HCT116 (cell line): ENCODE data around the gene BICD1. TPM values are rescaled to one million over a fixed set of nuclear protein-coding genes. Genes with fewer than 3 reads are reported as not detected.

Experiments used
- ATAC-seq: fragments of 200-7000 bp; cut with Tn5 transposase; 2 replicates; pipeline ENCODE4 v1.9.1; 2020; ENCODE audit warnings: mild to moderate bottlenecking, moderate library complexity
- BruUV-seq: library from RNA; stranded (reverse); fragments of 400-500 nt; replicated peaks from 2 replicates; lab custom pipeline; 2021; lab: Mats Ljungman, UMichigan
- CTCF ChIA-PET: fragments of 300-600 bp; sonication (Branson Sonifier 250); formaldehyde crosslinking; loops from one replicate; lab custom pipeline; 2021; ENCODE audit warnings: antibody characterized with exemption; lab: Charles Lee
- POLR2A ChIA-PET: fragments of 300-600, 350-600 bp; sonication (Branson Sonifier 250); formaldehyde crosslinking; loops from one replicate; lab custom pipeline; 2021; ENCODE audit warnings: antibody characterized with exemption; lab: Charles Lee
- RAD21 ChIA-PET, 2 experiments: fragments of 300-600 bp; sonication (Branson Sonifier 250); formaldehyde crosslinking; loops; one replicate each; lab custom pipeline; 2023; ENCODE audit warnings: low total read pairs in 2 of 2; ENCODE audit not compliant: uncharacterized antibody in 2 of 2, unreplicated experiment in 2 of 2, low non-redundant PET in 1 of 2; lab: Charles Lee
- DNase-seq: peaks from one replicate; pipeline ENCODE4 v3.0.0-alpha.2; 2010; ENCODE audit warnings: low read depth, low spot score
- H2AFZ ChIP-seq: fragments of 200-600 bp; shearing (Covaris generic), sonication (generic); 2 replicates; pipeline ENCODE4 v1.6.1; 2017; ENCODE audit warnings: low read depth, mixed run types, mixed read lengths, antibody characterized with exemption, low read length; ENCODE audit not compliant: poor library complexity, severe bottlenecking
- H3K27ac ChIP-seq: 2 replicates; pipeline ENCODE4 v1.5.1; 2012; ENCODE audit warnings: low read depth, low read length
- H3K27me3 ChIP-seq: fragments of 200-600 bp; sonication (generic); 2 replicates; pipeline ENCODE4 v1.6.1; 2016; ENCODE audit warnings: mixed run types, low read length, mixed read lengths; ENCODE audit not compliant: insufficient read depth
- H3K36me3 ChIP-seq, 2 experiments: fragments of 200-500 bp in 1 of 2; fragments of 200-600 bp in 1 of 2; sonication (Bioruptor generic) in 1 of 2; sonication (generic) in 1 of 2; 2 replicates each; pipeline versions ENCODE4 v1.5.1 to v1.6.1; 2014 to 2016; ENCODE audit warnings: low read length in 2 of 2, inconsistent platforms in 1 of 2, mixed read lengths in 1 of 2, mixed run types in 1 of 2; ENCODE audit not compliant: insufficient read depth in 2 of 2, control insufficient read depth in 1 of 2
- H3K4me1 ChIP-seq, 2 experiments: fragments of 200-600 bp in 1 of 2; sonication (generic) in 1 of 2; 2 replicates each; pipeline versions ENCODE4 v1.5.1 to v1.6.1; 2012 to 2017; ENCODE audit warnings: low read length in 2 of 2, inconsistent platforms in 1 of 2, mild to moderate bottlenecking in 1 of 2, mixed read lengths in 1 of 2, mixed run types in 1 of 2, moderate library complexity in 1 of 2; ENCODE audit not compliant: insufficient read depth in 2 of 2, control insufficient read depth in 1 of 2
- H3K4me2 ChIP-seq: fragments of 200-600 bp; sonication (generic); 2 replicates; pipeline ENCODE4 v1.6.1; 2017; ENCODE audit warnings: mixed run types, low read length, mixed read lengths
- H3K4me3 ChIP-seq, 2 experiments: fragments of 200-600 bp in 1 of 2; sonication (generic) in 1 of 2; replicated peaks in 1 of 2; 2 replicates each; pipeline ENCODE4 v1.5.1; 2011 to 2016; ENCODE audit warnings: low read length in 2 of 2, control low read depth in 1 of 2, low read depth in 1 of 2, mild to moderate bottlenecking in 1 of 2, mixed read lengths in 1 of 2, mixed run types in 1 of 2
- H3K79me2 ChIP-seq: fragments of 200-600 bp; sonication (generic); 2 replicates; pipeline ENCODE4 v1.6.1; 2017; ENCODE audit warnings: mild to moderate bottlenecking, mixed run types, low read length, moderate library complexity, mixed read lengths; ENCODE audit not compliant: insufficient read depth
- H3K9ac ChIP-seq: fragments of 200-600 bp; sonication (generic); 2 replicates; pipeline ENCODE4 v1.6.1; 2016; ENCODE audit warnings: low read length, mixed read lengths
- H3K9me2 ChIP-seq: fragments of 200-600 bp; sonication (generic), shearing (Covaris generic); 2 replicates; pipeline ENCODE4 v1.6.1; 2017; ENCODE audit warnings: mixed run types, mild to moderate bottlenecking, moderate library complexity; ENCODE audit not compliant: insufficient read depth
- H3K9me3 ChIP-seq, 2 experiments: fragments of 200-500 bp in 1 of 2; fragments of 200-600 bp in 1 of 2; sonication (Bioruptor generic) in 1 of 2; sonication (generic) in 1 of 2; 2 replicates each; pipeline ENCODE4 v1.6.1; 2014 to 2017; ENCODE audit warnings: low read length in 2 of 2, mixed read lengths in 2 of 2, inconsistent platforms in 1 of 2, low read depth in 1 of 2, mild to moderate bottlenecking in 1 of 2, mixed run types in 1 of 2, moderate library complexity in 1 of 2; ENCODE audit not compliant: control insufficient read depth in 1 of 2, insufficient read depth in 1 of 2
- H4K20me1 ChIP-seq: fragments of 200-600 bp; sonication (generic), shearing (Covaris generic); 2 replicates; pipeline ENCODE4 v1.6.1; 2017; ENCODE audit warnings: mixed run types, mild to moderate bottlenecking, moderate library complexity; ENCODE audit not compliant: insufficient read depth
- ATF3 ChIP-seq: IDR thresholded peaks from 2 replicates; pipeline ENCODE4 v1.6.1; 2012
- CEBPB ChIP-seq: IDR thresholded peaks from 2 replicates; pipeline ENCODE4 v1.6.1; 2012; ENCODE audit warnings: low read depth
- CTCF ChIP-seq, 3 experiments: fragments of 200-600 bp in 1 of 3; sonication (generic) in 1 of 3; IDR thresholded peaks in 2 of 3; conservative IDR thresholded peaks in 1 of 3; 2 replicates each; pipeline ENCODE4 v1.5.1; 2012 to 2017; ENCODE audit warnings: low read depth in 2 of 3, low read length in 2 of 3, antibody characterized with exemption in 1 of 3, borderline replicate concordance in 1 of 3, control low read depth in 1 of 3, mild to moderate bottlenecking in 1 of 3, mixed read lengths in 1 of 3, mixed run types in 1 of 3, moderate library complexity in 1 of 3; ENCODE audit not compliant: insufficient read depth in 1 of 3
- EGR1 ChIP-seq: IDR thresholded peaks from 2 replicates; pipeline ENCODE4 v1.6.1; 2012; ENCODE audit warnings: low read depth
- ELF1 ChIP-seq: IDR thresholded peaks from 2 replicates; pipeline ENCODE4 v1.6.1; 2012; ENCODE audit warnings: low read depth, borderline replicate concordance
- EZH2 ChIP-seq: fragments of 200-600 bp; sonication (generic); IDR thresholded peaks from 2 replicates; pipeline ENCODE4 v1.6.1; 2017; ENCODE audit warnings: antibody characterized with exemption, mixed run types
- EZH2phosphoT487 ChIP-seq: fragments of 200-600 bp; IDR thresholded peaks from 2 replicates; pipeline ENCODE4 v1.6.1; 2018; ENCODE audit warnings: antibody characterized with exemption, borderline replicate concordance
- FOSL1 ChIP-seq: IDR thresholded peaks from 2 replicates; pipeline ENCODE4 v1.6.1; 2012; ENCODE audit warnings: low read depth
- MAX ChIP-seq: IDR thresholded peaks from 2 replicates; pipeline ENCODE4 v1.6.1; 2012
- POLR2A ChIP-seq: IDR thresholded peaks from 2 replicates; pipeline ENCODE4 v1.7.0; 2011; ENCODE audit warnings: borderline replicate concordance; ENCODE audit not compliant: insufficient read depth, insufficient read length; ENCODE audit errors: extremely low read depth
- POLR2AphosphoS5 ChIP-seq: IDR thresholded peaks from 2 replicates; pipeline ENCODE4 v1.6.1; 2011; ENCODE audit warnings: mild to moderate bottlenecking, low read depth, low read length, moderate library complexity
- RAD21 ChIP-seq: IDR thresholded peaks from 2 replicates; pipeline ENCODE4 v1.6.1; 2012; ENCODE audit warnings: low read depth, mild to moderate bottlenecking
- SIN3A ChIP-seq: IDR thresholded peaks from 2 replicates; pipeline ENCODE4 v1.6.1; 2012; ENCODE audit warnings: low read depth
- SP1 ChIP-seq: IDR thresholded peaks from 2 replicates; pipeline ENCODE4 v1.6.1; 2012; ENCODE audit warnings: low read depth
- YY1 ChIP-seq: IDR thresholded peaks from 2 replicates; pipeline ENCODE4 v1.6.1; 2011; ENCODE audit warnings: low read length, low read depth, moderate library complexity, mild to moderate bottlenecking; ENCODE audit not compliant: insufficient replicate concordance; ENCODE audit errors: extremely low read depth
- ZBTB33 ChIP-seq: IDR thresholded peaks from 2 replicates; pipeline ENCODE4 v1.6.1; 2011; ENCODE audit warnings: mild to moderate bottlenecking, low read length, moderate library complexity; ENCODE audit not compliant: insufficient replicate concordance; ENCODE audit errors: extremely low read depth
- ZFX ChIP-seq: fragments of 450-650 bp; IDR thresholded peaks from 2 replicates; pipeline ENCODE4 v1.6.1; 2017
- ZNF274 ChIP-seq: fragments of 200-500 bp; sonication (Bioruptor generic); IDR thresholded peaks from 2 replicates; pipeline ENCODE4 v1.6.1; 2014; ENCODE audit warnings: mild to moderate bottlenecking, low read depth, low read length, inconsistent platforms
- intact Hi-C: fragments of 100-400 bp; cut with micrococcal nuclease; formaldehyde crosslinking; loops from 2 replicates; pipeline ENCODE4 v1.10.0; 2022
- total RNA-seq: library from RNA; stranded (reverse); gene quantifications from one replicate; pipeline ENCODE4 v1.2.1, GENCODE V29; 2021; ENCODE audit not compliant: unreplicated experiment
- TF ChIP-seq, protein P1 (sequence below): IDR thresholded peaks from 2 replicates; pipeline ENCODE4 v1.6.1; 2012; ENCODE audit warnings: low read depth

BICD1 gene
- total RNA-seq, 1 experiment from 2014 or later, result 32.5 TPM

DNA sequence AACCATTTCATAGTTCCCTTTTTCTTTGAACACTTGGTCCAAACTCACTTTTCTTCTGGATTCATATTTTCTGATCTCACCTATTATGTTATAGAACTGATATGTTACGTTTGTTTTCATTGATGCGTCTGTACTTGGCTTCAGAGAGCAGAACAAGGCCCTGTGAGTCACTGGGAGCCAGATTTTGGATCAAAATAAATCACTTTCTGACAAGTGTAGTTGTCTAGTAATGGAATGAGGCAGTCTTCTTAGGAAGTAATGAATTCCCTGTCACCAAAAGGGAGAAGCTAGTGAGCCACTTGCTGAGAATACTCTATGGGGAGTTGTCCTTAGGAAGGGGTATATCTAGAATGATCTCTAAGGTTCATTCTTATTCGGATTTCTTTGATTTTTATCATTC, 10.2 kb downstream of the BICD1 start (continued):
- TF ChIP-seq ZFX, result no peak
- TF ChIP-seq, protein P1, sequence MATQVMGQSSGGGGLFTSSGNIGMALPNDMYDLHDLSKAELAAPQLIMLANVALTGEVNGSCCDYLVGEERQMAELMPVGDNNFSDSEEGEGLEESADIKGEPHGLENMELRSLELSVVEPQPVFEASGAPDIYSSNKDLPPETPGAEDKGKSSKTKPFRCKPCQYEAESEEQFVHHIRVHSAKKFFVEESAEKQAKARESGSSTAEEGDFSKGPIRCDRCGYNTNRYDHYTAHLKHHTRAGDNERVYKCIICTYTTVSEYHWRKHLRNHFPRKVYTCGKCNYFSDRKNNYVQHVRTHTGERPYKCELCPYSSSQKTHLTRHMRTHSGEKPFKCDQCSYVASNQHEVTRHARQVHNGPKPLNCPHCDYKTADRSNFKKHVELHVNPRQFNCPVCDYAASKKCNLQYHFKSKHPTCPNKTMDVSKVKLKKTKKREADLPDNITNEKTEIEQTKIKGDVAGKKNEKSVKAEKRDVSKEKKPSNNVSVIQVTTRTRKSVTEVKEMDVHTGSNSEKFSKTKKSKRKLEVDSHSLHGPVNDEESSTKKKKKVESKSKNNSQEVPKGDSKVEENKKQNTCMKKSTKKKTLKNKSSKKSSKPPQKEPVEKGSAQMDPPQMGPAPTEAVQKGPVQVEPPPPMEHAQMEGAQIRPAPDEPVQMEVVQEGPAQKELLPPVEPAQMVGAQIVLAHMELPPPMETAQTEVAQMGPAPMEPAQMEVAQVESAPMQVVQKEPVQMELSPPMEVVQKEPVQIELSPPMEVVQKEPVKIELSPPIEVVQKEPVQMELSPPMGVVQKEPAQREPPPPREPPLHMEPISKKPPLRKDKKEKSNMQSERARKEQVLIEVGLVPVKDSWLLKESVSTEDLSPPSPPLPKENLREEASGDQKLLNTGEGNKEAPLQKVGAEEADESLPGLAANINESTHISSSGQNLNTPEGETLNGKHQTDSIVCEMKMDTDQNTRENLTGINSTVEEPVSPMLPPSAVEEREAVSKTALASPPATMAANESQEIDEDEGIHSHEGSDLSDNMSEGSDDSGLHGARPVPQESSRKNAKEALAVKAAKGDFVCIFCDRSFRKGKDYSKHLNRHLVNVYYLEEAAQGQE, result no peak
- no peak for TF ChIP-seq MAX

DNA sequence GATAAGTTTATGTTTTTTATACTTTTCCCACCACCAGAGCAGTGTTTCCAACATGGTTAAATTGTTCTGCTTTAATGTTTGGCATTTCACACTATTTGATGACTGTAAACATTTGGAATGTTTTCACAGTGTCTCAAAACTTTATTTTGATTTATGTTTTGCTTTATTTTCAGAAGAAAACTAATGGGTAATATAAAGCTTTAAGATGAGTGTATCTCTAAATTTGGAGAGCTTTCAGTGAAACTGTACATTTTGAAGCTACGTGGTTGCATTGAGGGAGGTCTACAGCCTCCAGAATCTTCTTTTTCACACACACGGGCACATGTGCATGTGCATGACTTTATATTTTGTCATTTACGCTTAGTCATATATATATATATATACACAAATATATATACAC, 10.7 kb downstream of the BICD1 start:
- ChIA-PET CTCF (no interaction called here), POLR2A (no interaction called here), RAD21 (no interaction called here)
- no peak overlapping the region for H3K27ac ChIP-seq
- intact Hi-C loops, result no loop called here
- no peaks in the 10 kb centered on the region for H3K9me3 ChIP-seq
- ATAC-seq, result no peak
- no peak overlapping the region for H3K4me3 ChIP-seq
- peaks cover 35% of the 10 kb centered on the region for H3K79me2 ChIP-seq
- no peaks in the 10 kb centered on the region for H3K9me2 ChIP-seq
- H2AFZ ChIP-seq, result no peak overlapping the region
- H3K4me2 ChIP-seq, result peak overlapping the region; percentile 62; the same call in 1 of the 2 replicates
- peaks cover 29 to 39% of the 10 kb centered on the region in 2 experiments for H3K4me1 ChIP-seq
- no TSS peak for BruUV-seq
- no peaks in the 10 kb centered on the region for H4K20me1 ChIP-seq
- peaks cover 0 to 3% of the 10 kb centered on the region in 2 experiments; a peak in 1 of 4 replicates for H3K36me3 ChIP-seq
- no peak for DNase-seq
- TF ChIP-seq EZH2phosphoT487 (no peak), SIN3A (no peak), ATF3 (no peak), SP1 (no peak), EGR1 (no peak), ELF1 (no peak), POLR2AphosphoS5 (no peak), EZH2 (no peak), CEBPB (no peak), CTCF (IDR thresholded peaks at IDR 0.05 in 2 of 3, conservative IDR thresholded peaks at IDR 0.05 in 1 of 3; ENCODE audit: borderline replicate concordance in 1 of 3, insufficient read depth in 1 of 3, low read depth in 2 of 3, low read length in 2 of 3) (no peak), ZBTB33 (no peak), POLR2A (no peak), ZFX (no peak), FOSL1 (no peak), ZNF274 (no peak), YY1 (no peak), RAD21 (no peak)
- TF ChIP-seq, all 23 proteins: peak for 0
- H3K27me3 ChIP-seq, result no peaks in the 10 kb centered on the region
- H3K9ac ChIP-seq, result no peak overlapping the region; the same call in 1 of the 2 replicates
